ENCODE measurements around the gene MAPK8IP3.

DNA sequence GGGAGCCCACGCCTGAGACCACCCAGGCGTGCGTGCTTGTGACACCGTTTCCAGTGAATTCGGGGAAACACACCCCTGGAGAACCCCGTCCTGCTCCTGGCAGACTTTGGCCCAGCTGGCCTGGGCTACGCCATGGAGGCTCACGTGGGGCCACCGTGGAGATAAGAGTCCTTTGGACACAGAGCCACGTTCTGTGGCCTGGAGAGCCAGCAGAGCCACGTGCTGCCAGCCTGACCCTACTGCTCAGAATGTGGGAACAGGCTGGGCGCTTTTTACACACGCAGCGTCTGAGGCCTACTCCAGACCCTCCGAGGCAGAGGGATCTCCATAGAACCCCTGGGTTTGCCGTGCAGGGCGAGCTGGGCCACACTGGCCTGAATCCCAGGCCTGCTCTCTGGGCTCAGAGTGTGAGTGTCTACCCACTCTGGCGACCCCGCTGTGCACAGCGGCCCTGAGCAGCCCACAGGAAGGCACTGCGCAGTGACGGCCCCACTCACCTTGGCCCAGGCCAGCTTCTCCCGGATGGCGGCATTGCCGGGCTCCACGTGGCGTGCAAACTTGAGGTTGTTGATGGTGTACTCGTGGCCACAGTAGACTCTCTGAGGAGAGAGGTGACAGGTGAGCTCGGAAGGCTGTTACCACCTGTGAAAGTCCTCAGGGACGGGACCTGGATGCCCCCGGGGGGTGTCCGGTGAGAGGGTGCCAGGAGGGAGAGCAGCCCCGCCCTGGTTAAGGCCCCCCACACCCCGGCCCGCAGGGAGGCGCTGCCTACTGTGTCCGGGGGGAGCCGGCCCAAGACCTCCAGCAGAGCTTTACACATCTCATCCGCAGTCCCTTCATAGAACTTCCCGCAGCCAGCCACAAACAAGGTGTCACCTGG, 110.6 kb downstream of the MAPK8IP3 start:
- TF ChIP-seq, protein P1, sequence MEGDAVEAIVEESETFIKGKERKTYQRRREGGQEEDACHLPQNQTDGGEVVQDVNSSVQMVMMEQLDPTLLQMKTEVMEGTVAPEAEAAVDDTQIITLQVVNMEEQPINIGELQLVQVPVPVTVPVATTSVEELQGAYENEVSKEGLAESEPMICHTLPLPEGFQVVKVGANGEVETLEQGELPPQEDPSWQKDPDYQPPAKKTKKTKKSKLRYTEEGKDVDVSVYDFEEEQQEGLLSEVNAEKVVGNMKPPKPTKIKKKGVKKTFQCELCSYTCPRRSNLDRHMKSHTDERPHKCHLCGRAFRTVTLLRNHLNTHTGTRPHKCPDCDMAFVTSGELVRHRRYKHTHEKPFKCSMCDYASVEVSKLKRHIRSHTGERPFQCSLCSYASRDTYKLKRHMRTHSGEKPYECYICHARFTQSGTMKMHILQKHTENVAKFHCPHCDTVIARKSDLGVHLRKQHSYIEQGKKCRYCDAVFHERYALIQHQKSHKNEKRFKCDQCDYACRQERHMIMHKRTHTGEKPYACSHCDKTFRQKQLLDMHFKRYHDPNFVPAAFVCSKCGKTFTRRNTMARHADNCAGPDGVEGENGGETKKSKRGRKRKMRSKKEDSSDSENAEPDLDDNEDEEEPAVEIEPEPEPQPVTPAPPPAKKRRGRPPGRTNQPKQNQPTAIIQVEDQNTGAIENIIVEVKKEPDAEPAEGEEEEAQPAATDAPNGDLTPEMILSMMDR (conservative IDR thresholded peaks at IDR 0.05; ENCODE audit: low read depth, low read length), result no peak
- TF ChIP-seq EZH2 (IDR thresholded peaks at IDR 0.05; ENCODE audit: low read length, unreplicated experiment) (no peak), EZH2phosphoT487 (IDR thresholded peaks at IDR 0.05; ENCODE audit: borderline replicate concordance, low read length) (no peak)
